ENCODE data around the gene C9orf152.
"Not testable (repeated sequence)": the region's sequence is repeated elsewhere in the genome, so short reads cannot be mapped to it uniquely, and the experiment has no call there.

The C9orf152 gene

GRCh38 chr9:110208031-110208430 lies at the start of gene C9orf152:
TSS of gene C9orf152 (minus strand) at chr9:110208159. CDS start at chr9:110207579, 580 bp downstream.
- DNase-seq, result no peak

GRCh38 chr9:110257097-110257841 lies 49.3 kb upstream of the C9orf152 start:
- no peak for DNase-seq

GRCh38 chr9:110256380-110257096 lies 48.6 kb upstream of the C9orf152 start, which contains the start of gene TXN:
TSS of gene TXN (minus strand) at chr9:110256507. CDS start at chr9:110256435, 72 bp downstream.
- DNase-seq, result peak; percentile 82

GRCh38 chr9:110255463-110256379 lies 47.8 kb upstream of the C9orf152 start:
- DNase-seq, result peak; percentile 15

GRCh38 chr9:110255034-110255462 lies 47.1 kb upstream of the C9orf152 start:
- DNase-seq, result no peak

GRCh38 chr9:110254500-110254899 lies 46.5 kb upstream of the C9orf152 start:
- DNase-seq, result no peak

- DNase-seq, result no peak
Observed at GRCh38 chr9:110252509-110253139, 44.7 kb upstream of the C9orf152 start.

- DNase-seq, result not testable (repeated sequence)
Observed at GRCh38 chr9:110251770-110252169, 43.8 kb upstream of the C9orf152 start.

- DNase-seq, result no peak
Observed at GRCh38 chr9:110251212-110251611, 43.3 kb upstream of the C9orf152 start.

GRCh38 chr9:110249603-110250002 lies 41.6 kb upstream of the C9orf152 start:
- no peak for DNase-seq

- no peak for DNase-seq
Observed at GRCh38 chr9:110248361-110248760, 40.4 kb upstream of the C9orf152 start.

- DNase-seq, result no peak
Observed at GRCh38 chr9:110246214-110246613, 38.3 kb upstream of the C9orf152 start.

- DNase-seq, result no peak
Observed at GRCh38 chr9:110244616-110245015, 36.7 kb upstream of the C9orf152 start.

GRCh38 chr9:110241858-110242321 lies 33.9 kb upstream of the C9orf152 start:
- DNase-seq, result no peak

- DNase-seq, result no peak
Observed at GRCh38 chr9:110241260-110241857, 33.4 kb upstream of the C9orf152 start.

GRCh38 chr9:110240198-110240597 lies 32.2 kb upstream of the C9orf152 start:
- DNase-seq, result no peak

- no peak for DNase-seq
Observed at GRCh38 chr9:110228321-110228720, 20.4 kb upstream of the C9orf152 start.

- no peak for DNase-seq
Observed at GRCh38 chr9:110224583-110224982, 16.6 kb upstream of the C9orf152 start.

- no peak for DNase-seq
Observed at GRCh38 chr9:110220809-110221208, 12.8 kb upstream of the C9orf152 start.

GRCh38 chr9:110217656-110218099 lies 9.7 kb upstream of the C9orf152 start:
- no peak for DNase-seq

- no peak for DNase-seq
Observed at GRCh38 chr9:110214586-110215355, 6.8 kb upstream of the C9orf152 start.

All from CD4-positive, alpha-beta T cell treated with Interferon gamma for 1 hour (primary cell).